Natural killer cell treated with Interleukin-12 subunit alpha and Interleukin-12 subunit beta and Interleukin-15 and Interleukin-18, amount 100 ng/mL, for 72 hours (primary cell): ENCODE data around the gene LY86. TPM values are rescaled to one million over a fixed set of nuclear protein-coding genes. Genes with fewer than 3 reads are reported as not detected.
A peak's percentile ranks its signal among the peaks of the same experiment; 100 is the strongest.
"Not testable (repeated sequence)": the region's sequence is repeated elsewhere in the genome, so short reads cannot be mapped to it uniquely, and the experiment has no call there.

ENCODE experiments used
- ATAC-seq, 2 donors: fragments of 150-1000 bp; cut with Tn5 transposase in 1 of 2; sonication (Bioruptor Pico), chemical (Tn5 transposase) in 1 of 2; 2 replicates each; pipeline ENCODE4 v1.10.0; 2021
- DNase-seq: peaks from one replicate; pipeline ENCODE4 v3.0.0; 2022; ENCODE audit warnings: low spot score
- H3K27ac Mint-ChIP-seq, 2 donors: 1 replicate in 1 of 2; 2 replicates in 1 of 2; pipeline ENCODE4 v1.8.0; 2022; ENCODE audit warnings: mixed read lengths in 2 of 2, mild to moderate bottlenecking in 1 of 2, moderate library complexity in 1 of 2
- H3K27me3 Mint-ChIP-seq, 2 donors: 1 replicate in 1 of 2; 2 replicates in 1 of 2; pipeline ENCODE4 v1.8.0; 2022; ENCODE audit warnings: mixed read lengths in 2 of 2
- H3K36me3 Mint-ChIP-seq: one replicate; pipeline ENCODE4 v1.8.0; 2022; ENCODE audit warnings: mixed read lengths
- H3K4me1 Mint-ChIP-seq, 2 donors: 1 replicate in 1 of 2; 2 replicates in 1 of 2; pipeline ENCODE4 v1.8.0; 2022; ENCODE audit warnings: low read depth in 2 of 2, mixed read lengths in 2 of 2, mild to moderate bottlenecking in 1 of 2
- H3K4me3 Mint-ChIP-seq: one replicate; pipeline ENCODE4 v1.8.0; 2022; ENCODE audit warnings: mixed read lengths
- H3K9me3 Mint-ChIP-seq: 2 replicates; pipeline ENCODE4 v1.8.0; 2022; ENCODE audit warnings: mixed read lengths
- total RNA-seq, 2 donors: library from RNA; stranded (reverse); gene quantifications; one replicate each; pipeline ENCODE4 v1.2.3, GENCODE V29; 2022

Gene LY86
- total RNA-seq, 2 donors from 2014 or later = 0.61 TPM; not detected in 1

GRCh38 chr6:6610031-6610591, 21.6 kb downstream of the LY86 start:
- H3K27ac Mint-ChIP-seq = peak overlapping the region in 1 of 2 donors; percentile 33
- no peaks in the 10 kb centered on the region for H3K36me3 Mint-ChIP-seq
- DNase-seq (no peak), ATAC-seq (peak; percentile 72 to 85)
- H3K9me3 Mint-ChIP-seq = no peaks in the 10 kb centered on the region
- peaks cover 33 to 37% of the 10 kb centered on the region in 2 donors for H3K4me1 Mint-ChIP-seq
- H3K27me3 Mint-ChIP-seq = peaks cover 0 to 2% of the 10 kb centered on the region in 2 donors
- peak overlapping the region; percentile 34 for H3K4me3 Mint-ChIP-seq

GRCh38 chr6:6611486-6611885, 23.0 kb downstream of the LY86 start:
- no peak overlapping the region for H3K27ac Mint-ChIP-seq

GRCh38 chr6:6612308-6612707, 23.8 kb downstream of the LY86 start:
- Mint-ChIP-seq H3K4me3 (no peak overlapping the region), H3K27me3 (peaks cover 0 to 2% of the 10 kb centered on the region in 2 donors)

More at GRCh38 chr6:6611486-6611885, 23.0 kb downstream of the LY86 start:
- H3K27me3 Mint-ChIP-seq = peaks cover 0 to 2% of the 10 kb centered on the region in 2 donors
- no peak for DNase-seq
- peaks cover 33 to 37% of the 10 kb centered on the region in 2 donors for H3K4me1 Mint-ChIP-seq
- no peaks in the 10 kb centered on the region for H3K9me3 Mint-ChIP-seq
- no peak for ATAC-seq
- no peaks in the 10 kb centered on the region for H3K36me3 Mint-ChIP-seq
- no peak overlapping the region for H3K4me3 Mint-ChIP-seq

GRCh38 chr6:6613103-6613718, 24.7 kb downstream of the LY86 start:
- not testable (repeated sequence) for DNase-seq, H3K9me3 Mint-ChIP-seq, H3K27me3 Mint-ChIP-seq, H3K4me3 Mint-ChIP-seq, H3K27ac Mint-ChIP-seq, H3K36me3 Mint-ChIP-seq, ATAC-seq
- H3K4me1 Mint-ChIP-seq = peaks cover 33 to 37% of the 10 kb centered on the region in 2 donors

More at GRCh38 chr6:6612308-6612707, 23.8 kb downstream of the LY86 start:
- Mint-ChIP-seq H3K36me3 (no peaks in the 10 kb centered on the region), H3K9me3 (no peaks in the 10 kb centered on the region), H3K27ac (no peak overlapping the region), H3K4me1 (peaks cover 33 to 37% of the 10 kb centered on the region in 2 donors)
- DNase-seq (no peak), ATAC-seq (no peak)

GRCh38 chr6:6614096-6614982, 25.8 kb downstream of the LY86 start:
- DNase-seq (no peak), ATAC-seq (peak in 1 of 2 donors; percentile 26)
- Mint-ChIP-seq H3K27ac (peak overlapping the region in 1 of 2 donors; percentile 68), H3K9me3 (no peaks in the 10 kb centered on the region), H3K27me3 (peaks cover 1 to 2% of the 10 kb centered on the region in 2 donors), H3K36me3 (no peaks in the 10 kb centered on the region), H3K4me3 (peak overlapping the region; percentile 75), H3K4me1 (peaks cover 32 to 38% of the 10 kb centered on the region in 2 donors)

- ATAC-seq (no peak), DNase-seq (no peak)
- Mint-ChIP-seq H3K4me3 (peak overlapping the region; percentile 75), H3K36me3 (no peaks in the 10 kb centered on the region), H3K4me1 (peaks cover 32 to 37% of the 10 kb centered on the region in 2 donors), H3K27me3 (peaks cover 2 to 7% of the 10 kb centered on the region in 2 donors), H3K9me3 (no peaks in the 10 kb centered on the region), H3K27ac (peak overlapping the region in 1 of 2 donors; percentile 68)
These were observed 26.4 kb downstream of the LY86 start for GRCh38 chr6:6614983-6615349.

- no peaks in the 10 kb centered on the region for H3K36me3 Mint-ChIP-seq
- no peaks in the 10 kb centered on the region for H3K9me3 Mint-ChIP-seq
- H3K27ac Mint-ChIP-seq = no peak overlapping the region
- ATAC-seq = no peak
- H3K4me1 Mint-ChIP-seq = peaks cover 21 to 28% of the 10 kb centered on the region in 2 donors
- H3K27me3 Mint-ChIP-seq = peaks cover 2 to 7% of the 10 kb centered on the region in 2 donors
- DNase-seq = no peak
- no peak overlapping the region for H3K4me3 Mint-ChIP-seq
These were observed 28.1 kb downstream of the LY86 start for GRCh38 chr6:6616656-6617055.

GRCh38 chr6:6619021-6619794, 30.7 kb downstream of the LY86 start:
- Mint-ChIP-seq H3K9me3 (no peaks in the 10 kb centered on the region), H3K27ac (no peak overlapping the region), H3K36me3 (no peaks in the 10 kb centered on the region), H3K27me3 (peaks cover 0 to 7% of the 10 kb centered on the region in 2 donors), H3K4me1 (peaks cover 9 to 16% of the 10 kb centered on the region in 2 donors), H3K4me3 (no peak overlapping the region)
- no peak for DNase-seq
- ATAC-seq = no peak

- no peak for DNase-seq
- no peaks in the 10 kb centered on the region for H3K9me3 Mint-ChIP-seq
- no peak overlapping the region for H3K4me3 Mint-ChIP-seq
- H3K27ac Mint-ChIP-seq = no peak overlapping the region
- no peaks in the 10 kb centered on the region for H3K36me3 Mint-ChIP-seq
- peaks cover 5 to 6% of the 10 kb centered on the region in 2 donors for H3K4me1 Mint-ChIP-seq
- peaks cover 0 to 7% of the 10 kb centered on the region in 2 donors for H3K27me3 Mint-ChIP-seq
- ATAC-seq = no peak
These were observed 32.4 kb downstream of the LY86 start for GRCh38 chr6:6620766-6621425.

- no peak overlapping the region for H3K4me3 Mint-ChIP-seq
- DNase-seq (no peak), ATAC-seq (no peak)
- H3K36me3 Mint-ChIP-seq = no peaks in the 10 kb centered on the region
- peaks cover 5 to 6% of the 10 kb centered on the region in 2 donors for H3K4me1 Mint-ChIP-seq
- no peak overlapping the region for H3K27ac Mint-ChIP-seq
- H3K27me3 Mint-ChIP-seq = peaks cover 2 to 7% of the 10 kb centered on the region in 2 donors
- no peaks in the 10 kb centered on the region for H3K9me3 Mint-ChIP-seq
These were observed 34.0 kb downstream of the LY86 start for GRCh38 chr6:6622501-6622900.

- no peak for ATAC-seq
- H3K27ac Mint-ChIP-seq = no peak overlapping the region
- no peaks in the 10 kb centered on the region for H3K36me3 Mint-ChIP-seq
- H3K4me1 Mint-ChIP-seq = peaks cover 5 to 6% of the 10 kb centered on the region in 2 donors
- peaks cover 5 to 11% of the 10 kb centered on the region in 2 donors for H3K27me3 Mint-ChIP-seq
- no peaks in the 10 kb centered on the region for H3K9me3 Mint-ChIP-seq
- H3K4me3 Mint-ChIP-seq = no peak overlapping the region
- no peak for DNase-seq
These were observed 35.0 kb downstream of the LY86 start for GRCh38 chr6:6623553-6623952.

GRCh38 chr6:6624269-6624990, 35.9 kb downstream of the LY86 start:
- H3K36me3 Mint-ChIP-seq = no peaks in the 10 kb centered on the region
- ATAC-seq (no peak), DNase-seq (no peak)
- H3K9me3 Mint-ChIP-seq = no peaks in the 10 kb centered on the region
- no peak overlapping the region for H3K4me3 Mint-ChIP-seq
- no peak overlapping the region for H3K27ac Mint-ChIP-seq
- peaks cover 5 to 11% of the 10 kb centered on the region in 2 donors for H3K27me3 Mint-ChIP-seq
- peaks cover 4% of the 10 kb centered on the region in 2 donors for H3K4me1 Mint-ChIP-seq
